AG09319 (cell line): ENCODE measurements around the gene SLC51A.
"Not testable (repeated sequence)": the region's sequence is repeated elsewhere in the genome, so short reads cannot be mapped to it uniquely, and the experiment has no call there.

Source experiments
- DNase-seq: peaks from one replicate; pipeline ENCODE4 v3.0.0-alpha.2; 2010; ENCODE audit warnings: low read depth; ENCODE audit errors: extremely low read depth
- CTCF ChIP-seq: IDR thresholded peaks from 2 replicates; pipeline ENCODE4 v1.5.1; 2011; ENCODE audit warnings: low read depth, mild to moderate bottlenecking, inconsistent platforms, low read length, moderate library complexity

The SLC51A gene

GRCh38 chr3:196207159-196207832 lies 9.0 kb upstream of the SLC51A start:
- no peak for DNase-seq
- no peak for TF ChIP-seq CTCF

- no peak for DNase-seq
- TF ChIP-seq CTCF: no peak
Measured at GRCh38 chr3:196207833-196208607, 8.3 kb upstream of the SLC51A start.

GRCh38 chr3:196208942-196209695 lies 7.2 kb upstream of the SLC51A start:
- DNase-seq: no peak
- no peak for TF ChIP-seq CTCF

GRCh38 chr3:196209944-196210672 lies 6.2 kb upstream of the SLC51A start:
- DNase-seq: not testable (repeated sequence)

GRCh38 chr3:196210673-196211556 lies 5.4 kb upstream of the SLC51A start, which contains the start of gene ZDHHC19:
ZDHHC19 (minus strand) TSS chr3:196211400; CDS start chr3:196211315, 85 bp downstream.
- no peak for TF ChIP-seq CTCF
- no peak for DNase-seq

- TF ChIP-seq CTCF: no peak
- DNase-seq: no peak
Measured at GRCh38 chr3:196214783-196215441, 1.4 kb upstream of the SLC51A start.
